Hepatocyte (in vitro differentiated cells): Measurements from ENCODE around the gene SAA4. TPM values are rescaled to one million over a fixed set of nuclear protein-coding genes. Genes with fewer than 3 reads are reported as not detected.
A peak's percentile ranks its signal among the peaks of the same experiment; 100 is the strongest.
"Not testable (repeated sequence)": the region's sequence is repeated elsewhere in the genome, so short reads cannot be mapped to it uniquely, and the experiment has no call there.

Experiments
- DNase-seq: peaks from one replicate; pipeline ENCODE4 v3.0.0-alpha.2; 2016; ENCODE audit warnings: low spot score
- H2AFZ ChIP-seq: fragments of 200-600 bp; sonication (generic); 2 replicates; pipeline ENCODE4 v1.6.0; 2016; ENCODE audit warnings: antibody characterized with exemption, mild to moderate bottlenecking
- H3K27ac ChIP-seq: fragments of 200-600 bp; sonication (generic); 2 replicates; pipeline ENCODE4 v1.5.1; 2016; ENCODE audit warnings: mild to moderate bottlenecking
- H3K27me3 ChIP-seq: fragments of 200-600 bp; sonication (generic); 2 replicates; pipeline ENCODE4 v1.6.1; 2016
- H3K36me3 ChIP-seq: fragments of 200-600 bp; sonication (generic); replicated peaks from 2 replicates; pipeline ENCODE4 v1.5.1; 2016; ENCODE audit warnings: low read depth; ENCODE audit not compliant: insufficient read depth
- H3K4me1 ChIP-seq: fragments of 200-600 bp; sonication (generic); 2 replicates; pipeline ENCODE4 v1.5.1; 2016; ENCODE audit warnings: mild to moderate bottlenecking, moderate library complexity; ENCODE audit not compliant: insufficient read depth
- H3K4me2 ChIP-seq: fragments of 200-600 bp; sonication (generic); 2 replicates; pipeline ENCODE4 v1.6.0; 2016
- H3K4me3 ChIP-seq: fragments of 200-600 bp; sonication (generic); 2 replicates; pipeline ENCODE4 v1.5.1; 2016; ENCODE audit warnings: mild to moderate bottlenecking
- H3K79me2 ChIP-seq: fragments of 200-600 bp; sonication (generic); 2 replicates; pipeline ENCODE4 v1.6.0; 2017; ENCODE audit warnings: mild to moderate bottlenecking
- H3K9me2 ChIP-seq: fragments of 200-600 bp; sonication (generic); replicated peaks from 2 replicates; pipeline ENCODE4 v1.6.0; 2017; ENCODE audit warnings: mild to moderate bottlenecking; ENCODE audit not compliant: insufficient read depth
- H3K9me3 ChIP-seq: fragments of 200-600 bp; sonication (generic); 2 replicates; pipeline ENCODE4 v1.5.1; 2016; ENCODE audit warnings: low read depth, mild to moderate bottlenecking
- H4K20me1 ChIP-seq: fragments of 200-600 bp; sonication (generic); 2 replicates; pipeline ENCODE4 v1.6.0; 2016; ENCODE audit warnings: mild to moderate bottlenecking; ENCODE audit not compliant: insufficient read depth, poor library complexity, severe bottlenecking
- EZH2 ChIP-seq: fragments of 200-600 bp; sonication (generic); IDR thresholded peaks from 2 replicates; pipeline ENCODE4 v1.6.1; 2016; ENCODE audit warnings: antibody characterized with exemption, mild to moderate bottlenecking, borderline replicate concordance
- EZH2phosphoT487 ChIP-seq: fragments of 200-600 bp; sonication (generic); IDR thresholded peaks from one replicate; pipeline ENCODE4 v1.6.1; 2018; ENCODE audit warnings: antibody characterized with exemption, mild to moderate bottlenecking, low read depth, moderate library complexity; ENCODE audit not compliant: unreplicated experiment, severe bottlenecking
- WGBS: methylation state at CpG from one replicate; pipeline ENCODE4 v1.1.6; 2016; ENCODE audit warnings: low lambda C conversion rate; ENCODE audit errors: missing lambda C conversion rate; 5-methylcytosine and 5-hydroxymethylcytosine counted together
- polyA plus RNA-seq: library from polyadenylated mRNA; unstranded; fragments of >200 nt; fragmentation: Nextera tagmentation; extraction: Ambion mirVana; gene quantifications from 2 replicates; pipeline ENCODE4 v1.2.1, GENCODE V29; 2016
- total RNA-seq: library from RNA; depleted of rRNA; stranded (reverse); fragments of >200 nt; gene quantifications from 2 replicates; pipeline ENCODE4 v1.2.3, GENCODE V29; 2014
- TF ChIP-seq, protein P1 (sequence below): fragments of 200-600 bp; sonication (generic); IDR thresholded peaks from 2 replicates; pipeline ENCODE4 v1.5.1; 2016; ENCODE audit warnings: antibody characterized with exemption, mild to moderate bottlenecking; ENCODE audit not compliant: poor library complexity

Gene SAA4
- total and polyA plus RNA-seq, 2 experiments from 2014 or later, result 73.8 to 101 TPM

- no peaks in the 10 kb centered on the region for H3K36me3 ChIP-seq
- WGBS, result 80% methylated on average over 4 of the region's 4 CpGs
- H3K4me2 ChIP-seq, result no peak overlapping the region
- H2AFZ ChIP-seq, result no peak overlapping the region
- no peaks in the 10 kb centered on the region for H3K9me2 ChIP-seq
- no peaks in the 10 kb centered on the region for H3K4me1 ChIP-seq
- no peak for DNase-seq
- H3K4me3 ChIP-seq, result no peak overlapping the region
- H3K27ac ChIP-seq, result no peak overlapping the region
- TF ChIP-seq EZH2, result no peak
- TF ChIP-seq, protein P1, sequence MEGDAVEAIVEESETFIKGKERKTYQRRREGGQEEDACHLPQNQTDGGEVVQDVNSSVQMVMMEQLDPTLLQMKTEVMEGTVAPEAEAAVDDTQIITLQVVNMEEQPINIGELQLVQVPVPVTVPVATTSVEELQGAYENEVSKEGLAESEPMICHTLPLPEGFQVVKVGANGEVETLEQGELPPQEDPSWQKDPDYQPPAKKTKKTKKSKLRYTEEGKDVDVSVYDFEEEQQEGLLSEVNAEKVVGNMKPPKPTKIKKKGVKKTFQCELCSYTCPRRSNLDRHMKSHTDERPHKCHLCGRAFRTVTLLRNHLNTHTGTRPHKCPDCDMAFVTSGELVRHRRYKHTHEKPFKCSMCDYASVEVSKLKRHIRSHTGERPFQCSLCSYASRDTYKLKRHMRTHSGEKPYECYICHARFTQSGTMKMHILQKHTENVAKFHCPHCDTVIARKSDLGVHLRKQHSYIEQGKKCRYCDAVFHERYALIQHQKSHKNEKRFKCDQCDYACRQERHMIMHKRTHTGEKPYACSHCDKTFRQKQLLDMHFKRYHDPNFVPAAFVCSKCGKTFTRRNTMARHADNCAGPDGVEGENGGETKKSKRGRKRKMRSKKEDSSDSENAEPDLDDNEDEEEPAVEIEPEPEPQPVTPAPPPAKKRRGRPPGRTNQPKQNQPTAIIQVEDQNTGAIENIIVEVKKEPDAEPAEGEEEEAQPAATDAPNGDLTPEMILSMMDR, result no peak
- H4K20me1 ChIP-seq, result no peaks in the 10 kb centered on the region
- H3K79me2 ChIP-seq, result no peaks in the 10 kb centered on the region
- H3K9me3 ChIP-seq, result no peaks in the 10 kb centered on the region
- no peaks in the 10 kb centered on the region for H3K27me3 ChIP-seq
Measured at GRCh38 chr11:18270102-18270501, 33.5 kb upstream of the SAA4 start.

DNA sequence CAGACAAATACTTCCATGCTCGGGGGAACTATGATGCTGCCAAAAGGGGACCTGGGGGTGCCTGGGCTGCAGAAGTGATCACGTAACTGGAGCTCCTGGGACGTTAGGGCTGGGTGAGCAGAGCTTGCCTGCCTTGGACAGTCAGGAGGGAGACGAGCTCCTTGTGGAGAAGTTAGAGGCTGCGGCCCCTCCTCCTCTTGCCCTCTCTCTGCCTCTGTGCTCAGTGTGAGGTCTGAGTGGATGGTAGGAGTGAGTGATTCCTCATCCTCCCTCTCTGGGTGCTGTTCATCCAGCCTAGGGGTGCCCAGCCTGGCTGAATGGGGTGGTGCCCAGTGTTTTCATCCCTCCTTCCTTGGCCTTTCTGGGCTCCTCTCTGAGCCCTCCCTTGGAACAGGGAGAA, 32.6 kb upstream of the SAA4 start:
- H3K4me3 ChIP-seq, H3K79me2 ChIP-seq, H3K36me3 ChIP-seq, H3K27me3 ChIP-seq, H3K4me2 ChIP-seq, H3K4me1 ChIP-seq, H3K27ac ChIP-seq, DNase-seq, H3K9me2 ChIP-seq, H3K9me3 ChIP-seq, H2AFZ ChIP-seq, H4K20me1 ChIP-seq: not testable (repeated sequence)
- 100% methylated on average over 1 of the region's 5 CpGs for WGBS

- 78% methylated on average over 8 of the region's 10 CpGs for WGBS
- H3K4me2 ChIP-seq, H3K9me2 ChIP-seq, H3K27me3 ChIP-seq, DNase-seq, H3K9me3 ChIP-seq, H3K4me3 ChIP-seq, H4K20me1 ChIP-seq, H3K36me3 ChIP-seq, H3K27ac ChIP-seq, H3K79me2 ChIP-seq, H3K4me1 ChIP-seq, H2AFZ ChIP-seq: not testable (repeated sequence)
Measured at GRCh38 chr11:18267335-18268133, 30.9 kb upstream of the SAA4 start.

- peak within 1 kb of the TSS; percentile 6 for H3K27ac ChIP-seq
- peak; percentile 15 for DNase-seq
- no peaks in the 10 kb centered on the region for H3K27me3 ChIP-seq
- WGBS, result 74% methylated on average over 8 of the region's 8 CpGs
- H3K79me2 ChIP-seq, result no peaks in the 10 kb centered on the region
- H4K20me1 ChIP-seq, result no peaks in the 10 kb centered on the region
- no peaks in the 10 kb centered on the region for H3K9me3 ChIP-seq
- no peak within 1 kb of the TSS for H3K4me3 ChIP-seq
- H3K9me2 ChIP-seq, result no peaks in the 10 kb centered on the region
- no peaks in the 10 kb centered on the region for H3K36me3 ChIP-seq
- H3K4me2 ChIP-seq, result no peak within 1 kb of the TSS
- TF ChIP-seq, protein P1, result no peak
- TF ChIP-seq EZH2phosphoT487 (no peak), EZH2 (no peak)
- no peak within 1 kb of the TSS for H2AFZ ChIP-seq
- H3K4me1 ChIP-seq, result no peaks in the 10 kb centered on the region
Measured at GRCh38 chr11:18265949-18266348, 29.3 kb upstream of the SAA4 start, which contains the start of gene SAA1. SAA1 (plus strand) TSS chr11:18266264; CDS start chr11:18266888, 624 bp downstream.
